Measurements from ENCODE around the gene FKBP2. TPM values are rescaled to one million over a fixed set of nuclear protein-coding genes. Genes with fewer than 3 reads are reported as not detected.

The FKBP2 gene
- total and polyA plus RNA-seq, 2 of the 13 experiments (the other 11 are each of a cell fraction or from before 2014, with no cell fraction given), result 30.1 to 53.3 TPM

GRCh38 chr11:64238076-64238475 lies 2.8 kb upstream of the FKBP2 start:
- 93% methylated on average over 4 of the region's 9 CpGs for WGBS (ENCODE audit: low lambda C conversion rate)
- no peak for ATAC-seq
- H3K27me3 ChIP-seq (ENCODE audit: control insufficient read depth in 1 of 2, insufficient read depth in 2 of 2, low read length in 2 of 2), result no peaks in the 10 kb centered on the region; a peak in 1 of 5 replicates
- H4K20me1 ChIP-seq (ENCODE audit: insufficient read depth, low read length), result no peaks in the 10 kb centered on the region
- intact Hi-C loops (cut with micrococcal nuclease; ENCODE audit: unreplicated experiment) (no loop called here), in situ Hi-C loops (cut with HindIII; ENCODE audit: extremely low pct_ligation_motif_present, low pct_unique_long_range_greater_than_20kb) (no loop called here)
- peak overlapping the region; percentile 60 for H3K27ac ChIP-seq (ENCODE audit: extremely low read length, insufficient read depth, low read length)
- ChIA-PET CTCF (ENCODE audit: low intra/inter-chr PET ratio, low total read pairs) (no interaction called here), POLR2A (interaction anchor here (1.0 to 2.3 kb wide), 10 partner anchors 8 to 80 kb away, joined by 4 to 31 read pairs (median 7); partner anchors contain the start of genes MACROD1, NUDT22, PLCB3 and PPP1R14B)
- H3K79me2 ChIP-seq (ENCODE audit: insufficient read depth, low read length), result peaks cover 12% of the 10 kb centered on the region
- no TSS peak for BruUV-seq (replicated peaks)
- TF ChIP-seq MAFF (IDR thresholded peaks at IDR 0.05; ENCODE audit: low read depth, low read length) (no peak), DZIP1 (CRISPR knock-in tag; IDR thresholded peaks at IDR 0.05) (no peak), RARG (CRISPR knock-in tag; IDR thresholded peaks at IDR 0.05; ENCODE audit: low read depth) (no peak), NCOA2 (CRISPR knock-in tag; IDR thresholded peaks at IDR 0.05) (no peak), SRSF9 (IDR thresholded peaks at IDR 0.05; ENCODE audit: borderline replicate concordance, insufficient read depth, low read depth, low read length, poor library complexity, severe bottlenecking) (no peak), ZBTB33 (CRISPR knock-in tag; IDR thresholded peaks at IDR 0.05) (no peak), SAP130 (CRISPR knock-in tag; IDR thresholded peaks at IDR 0.05; ENCODE audit: low read depth) (no peak), RBFOX2 (IDR thresholded peaks at IDR 0.05; ENCODE audit: low read depth, low read length) (no peak), ZNF350 (CRISPR knock-in tag; IDR thresholded peaks at IDR 0.05; ENCODE audit: borderline replicate concordance, low read depth) (no peak), NFRKB (IDR thresholded peaks at IDR 0.05) (no peak), ZBTB25 (CRISPR knock-in tag; IDR thresholded peaks at IDR 0.05) (no peak), ZNF652 (CRISPR knock-in tag; IDR thresholded peaks at IDR 0.05; ENCODE audit: borderline replicate concordance, low read depth) (no peak), SNRNP70 (IDR thresholded peaks at IDR 0.05; ENCODE audit: low read depth, low read length) (no peak)
- TF ChIP-seq, protein P1, sequence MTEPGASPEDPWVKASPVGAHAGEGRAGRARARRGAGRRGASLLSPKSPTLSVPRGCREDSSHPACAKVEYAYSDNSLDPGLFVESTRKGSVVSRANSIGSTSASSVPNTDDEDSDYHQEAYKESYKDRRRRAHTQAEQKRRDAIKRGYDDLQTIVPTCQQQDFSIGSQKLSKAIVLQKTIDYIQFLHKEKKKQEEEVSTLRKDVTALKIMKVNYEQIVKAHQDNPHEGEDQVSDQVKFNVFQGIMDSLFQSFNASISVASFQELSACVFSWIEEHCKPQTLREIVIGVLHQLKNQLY (CRISPR knock-in tag; IDR thresholded peaks at IDR 0.05), result no peak
- TF ChIP-seq, protein P2, sequence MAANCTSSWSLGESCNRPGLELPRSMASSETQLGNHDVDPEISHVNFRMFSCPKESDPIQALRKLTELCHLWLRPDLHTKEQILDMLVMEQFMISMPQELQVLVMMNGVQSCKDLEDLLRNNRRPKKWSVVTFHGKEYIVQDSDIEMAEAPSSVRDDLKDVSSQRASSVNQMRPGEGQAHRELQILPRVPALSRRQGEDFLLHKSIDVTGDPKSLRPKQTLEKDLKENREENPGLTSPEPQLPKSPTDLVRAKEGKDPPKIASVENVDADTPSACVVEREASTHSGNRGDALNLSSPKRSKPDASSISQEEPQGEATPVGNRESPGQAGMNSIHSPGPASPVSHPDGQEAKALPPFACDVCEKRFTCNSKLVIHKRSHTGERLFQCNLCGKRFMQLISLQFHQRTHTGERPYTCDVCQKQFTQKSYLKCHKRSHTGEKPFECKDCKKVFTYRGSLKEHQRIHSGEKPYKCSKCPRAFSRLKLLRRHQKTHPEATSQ (CRISPR knock-in tag; IDR thresholded peaks at IDR 0.05; ENCODE audit: borderline replicate concordance), result no peak
- TF ChIP-seq, protein P3, sequence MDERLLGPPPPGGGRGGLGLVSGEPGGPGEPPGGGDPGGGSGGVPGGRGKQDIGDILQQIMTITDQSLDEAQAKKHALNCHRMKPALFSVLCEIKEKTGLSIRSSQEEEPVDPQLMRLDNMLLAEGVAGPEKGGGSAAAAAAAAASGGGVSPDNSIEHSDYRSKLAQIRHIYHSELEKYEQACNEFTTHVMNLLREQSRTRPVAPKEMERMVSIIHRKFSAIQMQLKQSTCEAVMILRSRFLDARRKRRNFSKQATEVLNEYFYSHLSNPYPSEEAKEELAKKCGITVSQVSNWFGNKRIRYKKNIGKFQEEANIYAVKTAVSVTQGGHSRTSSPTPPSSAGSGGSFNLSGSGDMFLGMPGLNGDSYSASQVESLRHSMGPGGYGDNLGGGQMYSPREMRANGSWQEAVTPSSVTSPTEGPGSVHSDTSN (CRISPR knock-in tag; IDR thresholded peaks at IDR 0.05), result no peak
- H2AFZ ChIP-seq (ENCODE audit: low read length), result no peak overlapping the region
- H3K4me1 ChIP-seq (ENCODE audit: insufficient read depth, low read length), result peaks cover 62% of the 10 kb centered on the region
- no peak for DNase-seq (ENCODE audit: low spot score)
- H3K9me3 ChIP-seq (ENCODE audit: low read length), result no peaks in the 10 kb centered on the region
- peak overlapping the region; percentile 61; the same call in 1 of the 2 replicates for H3K4me2 ChIP-seq (ENCODE audit: low read depth, low read length)
- no peak overlapping the region for H3K4me3 ChIP-seq (replicated peaks in 1 of 3; ENCODE audit: insufficient read depth in 1 of 3, low read depth in 2 of 3, low read length in 3 of 3)
- H3K36me3 ChIP-seq (replicated peaks in 1 of 2; ENCODE audit: control insufficient read depth in 1 of 2, insufficient read depth in 2 of 2, low read length in 2 of 2), result peaks cover 0 to 1% of the 10 kb centered on the region in 2 experiments; a peak in 1 of 5 replicates
- no peak for FAIRE-seq
- no peak overlapping the region for H3K9ac ChIP-seq (ENCODE audit: insufficient read depth, low read depth, low read length)

Data from HepG2 (cell line).